ENCODE data around the gene PRKD1. TPM values are rescaled to one million over a fixed set of nuclear protein-coding genes. Genes with fewer than 3 reads are reported as not detected.

Gene PRKD1
- total RNA-seq, 1 experiment from 2014 or later: not detected

GRCh38 chr14:29868000-29868399 is 59.6 kb downstream of the PRKD1 start:
- POLR2A ChIA-PET: no interaction called here
- TF ChIP-seq SIN3A (IDR thresholded peaks at IDR 0.05; ENCODE audit: low read depth) (no peak), POLR2A (IDR thresholded peaks at IDR 0.05; ENCODE audit: borderline replicate concordance, extremely low read depth, insufficient read depth, insufficient read length) (no peak), RAD21 (IDR thresholded peaks at IDR 0.05; ENCODE audit: low read depth) (no peak)
- TF ChIP-seq, protein P1, sequence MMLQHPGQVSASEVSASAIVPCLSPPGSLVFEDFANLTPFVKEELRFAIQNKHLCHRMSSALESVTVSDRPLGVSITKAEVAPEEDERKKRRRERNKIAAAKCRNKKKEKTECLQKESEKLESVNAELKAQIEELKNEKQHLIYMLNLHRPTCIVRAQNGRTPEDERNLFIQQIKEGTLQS (IDR thresholded peaks at IDR 0.05): no peak
- H4K20me1 ChIP-seq (ENCODE audit: insufficient read depth): no peaks in the 10 kb centered on the region
- intact Hi-C loops (cut with micrococcal nuclease): no loop called here
- no peak for ATAC-seq
- RAD21 ChIA-PET (ENCODE audit: low non-redundant PET in 1 of 2, low total read pairs in 2 of 2, uncharacterized antibody in 2 of 2, unreplicated experiment in 2 of 2): no interaction called here
- peaks cover 28 to 39% of the 10 kb centered on the region in 2 experiments; a peak in 2 of 4 replicates for H3K9me3 ChIP-seq (ENCODE audit: control insufficient read depth in 1 of 2, insufficient read depth in 1 of 2, low read depth in 1 of 2, low read length in 2 of 2)
- no peak overlapping the region for H2AFZ ChIP-seq (ENCODE audit: low read depth, low read length, poor library complexity, severe bottlenecking)
- CTCF ChIA-PET: no interaction called here
- no peak overlapping the region for H3K9ac ChIP-seq (ENCODE audit: low read length)
- no peaks in the 10 kb centered on the region for H3K9me2 ChIP-seq (ENCODE audit: insufficient read depth)
- no TSS peak for BruUV-seq (replicated peaks)
- H3K4me2 ChIP-seq (ENCODE audit: low read length): no peak overlapping the region
- H3K4me1 ChIP-seq (ENCODE audit: control insufficient read depth in 1 of 2, insufficient read depth in 2 of 2, low read length in 2 of 2): no peaks in the 10 kb centered on the region
- no peak overlapping the region for H3K27ac ChIP-seq (ENCODE audit: low read depth, low read length)
- H3K27me3 ChIP-seq (ENCODE audit: insufficient read depth, low read length): no peaks in the 10 kb centered on the region
- no peak overlapping the region for H3K4me3 ChIP-seq (replicated peaks in 1 of 2; ENCODE audit: low read depth in 1 of 2, low read length in 2 of 2)
- H3K79me2 ChIP-seq (ENCODE audit: insufficient read depth, low read length): no peaks in the 10 kb centered on the region
- H3K36me3 ChIP-seq (ENCODE audit: control insufficient read depth in 1 of 2, insufficient read depth in 2 of 2, low read length in 2 of 2): no peaks in the 10 kb centered on the region
- DNase-seq (ENCODE audit: low read depth, low spot score): no peak

DNA sequence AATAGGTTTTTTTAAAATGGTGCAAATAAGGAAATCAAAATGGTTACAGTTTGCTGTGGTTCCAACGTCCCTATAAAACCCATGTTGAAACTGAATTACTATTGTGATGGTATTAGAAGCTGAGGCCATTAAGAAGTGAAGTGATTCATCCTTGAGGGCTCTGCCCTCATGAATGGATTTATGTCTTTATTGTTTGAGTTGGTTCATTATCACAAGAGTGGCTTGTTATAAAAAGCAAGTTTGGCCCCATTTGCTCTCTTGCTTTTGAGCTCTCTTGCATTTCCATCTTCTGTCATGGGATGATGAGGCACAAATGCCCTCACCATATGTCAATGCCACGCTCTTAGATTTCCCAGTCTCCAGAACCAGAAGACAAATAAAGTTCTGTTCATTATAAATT is 62.3 kb downstream of the PRKD1 start:
- no peak for ATAC-seq
- H3K4me2 ChIP-seq (ENCODE audit: low read length): no peak overlapping the region
- H3K9ac ChIP-seq (ENCODE audit: low read length): no peak overlapping the region
- intact Hi-C loops (cut with micrococcal nuclease): no loop called here
- ChIA-PET RAD21 (ENCODE audit: low non-redundant PET in 1 of 2, low total read pairs in 2 of 2, uncharacterized antibody in 2 of 2, unreplicated experiment in 2 of 2) (no interaction called here), CTCF (no interaction called here), POLR2A (no interaction called here)
- H3K4me1 ChIP-seq (ENCODE audit: control insufficient read depth in 1 of 2, insufficient read depth in 2 of 2, low read length in 2 of 2): no peaks in the 10 kb centered on the region
- H3K27me3 ChIP-seq (ENCODE audit: insufficient read depth, low read length): no peaks in the 10 kb centered on the region
- H2AFZ ChIP-seq (ENCODE audit: low read depth, low read length, poor library complexity, severe bottlenecking): no peak overlapping the region
- no peak overlapping the region for H3K27ac ChIP-seq (ENCODE audit: low read depth, low read length)
- DNase-seq (ENCODE audit: low read depth, low spot score): no peak
- no TSS peak for BruUV-seq (replicated peaks)
- H3K9me2 ChIP-seq (ENCODE audit: insufficient read depth): no peaks in the 10 kb centered on the region
- no peaks in the 10 kb centered on the region for H3K79me2 ChIP-seq (ENCODE audit: insufficient read depth, low read length)
- H3K9me3 ChIP-seq (ENCODE audit: control insufficient read depth in 1 of 2, insufficient read depth in 1 of 2, low read depth in 1 of 2, low read length in 2 of 2): peaks cover 16 to 39% of the 10 kb centered on the region in 2 experiments; a peak in 2 of 4 replicates
- H4K20me1 ChIP-seq (ENCODE audit: insufficient read depth): no peaks in the 10 kb centered on the region
- no peaks in the 10 kb centered on the region for H3K36me3 ChIP-seq (ENCODE audit: control insufficient read depth in 1 of 2, insufficient read depth in 2 of 2, low read length in 2 of 2)
- H3K4me3 ChIP-seq (replicated peaks in 1 of 2; ENCODE audit: low read depth in 1 of 2, low read length in 2 of 2): no peak overlapping the region
- TF ChIP-seq SIN3A (IDR thresholded peaks at IDR 0.05; ENCODE audit: low read depth) (no peak), JUND (IDR thresholded peaks at IDR 0.05) (no peak), SP1 (IDR thresholded peaks at IDR 0.05; ENCODE audit: low read depth) (no peak), POLR2A (IDR thresholded peaks at IDR 0.05; ENCODE audit: borderline replicate concordance, extremely low read depth, insufficient read depth, insufficient read length) (no peak), EZH2phosphoT487 (IDR thresholded peaks at IDR 0.05; ENCODE audit: borderline replicate concordance) (no peak), TCF7L2 (IDR thresholded peaks at IDR 0.05; ENCODE audit: borderline replicate concordance, extremely low read depth, insufficient read depth, insufficient read length) (no peak), ELF1 (IDR thresholded peaks at IDR 0.05; ENCODE audit: borderline replicate concordance, low read depth) (no peak), CBX3 (IDR thresholded peaks at IDR 0.05; ENCODE audit: low read depth) (no peak), YY1 (IDR thresholded peaks at IDR 0.05; ENCODE audit: extremely low read depth, insufficient replicate concordance, low read depth, low read length) (no peak), FOSL1 (IDR thresholded peaks at IDR 0.05; ENCODE audit: low read depth) (no peak), ZNF274 (IDR thresholded peaks at IDR 0.05; ENCODE audit: low read depth, low read length) (no peak), RAD21 (IDR thresholded peaks at IDR 0.05; ENCODE audit: low read depth) (no peak)
- TF ChIP-seq, protein P1 (IDR thresholded peaks at IDR 0.05): no peak
- TF ChIP-seq, protein P2, sequence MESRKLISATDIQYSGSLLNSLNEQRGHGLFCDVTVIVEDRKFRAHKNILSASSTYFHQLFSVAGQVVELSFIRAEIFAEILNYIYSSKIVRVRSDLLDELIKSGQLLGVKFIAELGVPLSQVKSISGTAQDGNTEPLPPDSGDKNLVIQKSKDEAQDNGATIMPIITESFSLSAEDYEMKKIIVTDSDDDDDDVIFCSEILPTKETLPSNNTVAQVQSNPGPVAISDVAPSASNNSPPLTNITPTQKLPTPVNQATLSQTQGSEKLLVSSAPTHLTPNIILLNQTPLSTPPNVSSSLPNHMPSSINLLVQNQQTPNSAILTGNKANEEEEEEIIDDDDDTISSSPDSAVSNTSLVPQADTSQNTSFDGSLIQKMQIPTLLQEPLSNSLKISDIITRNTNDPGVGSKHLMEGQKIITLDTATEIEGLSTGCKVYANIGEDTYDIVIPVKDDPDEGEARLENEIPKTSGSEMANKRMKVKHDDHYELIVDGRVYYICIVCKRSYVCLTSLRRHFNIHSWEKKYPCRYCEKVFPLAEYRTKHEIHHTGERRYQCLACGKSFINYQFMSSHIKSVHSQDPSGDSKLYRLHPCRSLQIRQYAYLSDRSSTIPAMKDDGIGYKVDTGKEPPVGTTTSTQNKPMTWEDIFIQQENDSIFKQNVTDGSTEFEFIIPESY (IDR thresholded peaks at IDR 0.05; ENCODE audit: extremely low read depth, insufficient replicate concordance, low read length): no peak
- TF ChIP-seq, protein P3, sequence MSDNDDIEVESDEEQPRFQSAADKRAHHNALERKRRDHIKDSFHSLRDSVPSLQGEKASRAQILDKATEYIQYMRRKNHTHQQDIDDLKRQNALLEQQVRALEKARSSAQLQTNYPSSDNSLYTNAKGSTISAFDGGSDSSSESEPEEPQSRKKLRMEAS (IDR thresholded peaks at IDR 0.05): no peak

Measured in HCT116 (cell line).